ENCODE measurements around the gene ARHGAP22. TPM values are rescaled to one million over a fixed set of nuclear protein-coding genes. Genes with fewer than 3 reads are reported as not detected.

Gene ARHGAP22
- total and polyA plus RNA-seq, 2 experiments from 2014 or later = 4.8 to 10.7 TPM

DNA sequence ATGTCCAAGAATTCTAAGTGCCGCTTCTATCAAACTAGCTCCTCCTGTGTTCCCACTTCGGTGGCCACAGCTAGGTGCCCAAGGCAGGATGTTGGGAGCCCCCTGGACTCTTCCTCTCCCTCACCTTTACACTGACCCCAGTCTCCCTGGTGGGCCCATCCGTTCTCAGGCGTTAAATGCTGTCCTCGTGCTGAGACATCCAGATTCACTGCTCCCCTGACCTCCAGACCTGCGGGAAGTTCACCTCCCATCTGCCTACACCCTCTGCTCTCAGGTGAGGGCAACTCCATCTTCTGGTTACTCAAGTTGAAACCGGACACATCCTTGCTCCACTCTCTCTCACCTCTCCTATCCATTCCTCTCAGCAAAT is 114.3 kb downstream of the ARHGAP22 start:
- ATAC-seq (no peak), DNase-seq (ENCODE audit: low spot score) (no peak)
- Histone ChIP-seq H3K27ac (ENCODE audit: low read depth) (no peak overlapping the region), H3K9me2 (ENCODE audit: insufficient read depth) (no peaks in the 10 kb centered on the region), H3K27me3 (ENCODE audit: insufficient read depth) (no peaks in the 10 kb centered on the region), H3K4me1 (ENCODE audit: insufficient read depth) (peaks cover 2% of the 10 kb centered on the region; the same call in 1 of the 2 replicates), H3K4me3 (no peak overlapping the region), H4K20me1 (replicated peaks; ENCODE audit: insufficient read depth) (peaks cover 8% of the 10 kb centered on the region; the same call in 1 of the 2 replicates), H3K4me2 (no peak overlapping the region), H2AFZ (no peak overlapping the region), H3K79me2 (replicated peaks; ENCODE audit: insufficient read depth) (no peaks in the 10 kb centered on the region; the same call in 1 of the 2 replicates), H3K36me3 (ENCODE audit: insufficient read depth) (no peaks in the 10 kb centered on the region), H3F3A (replicated peaks; ENCODE audit: low read depth) (no peaks in the 10 kb centered on the region)
- no peak overlapping the region for H3K27ac Mint-ChIP-seq
- peaks cover 13% of the 10 kb centered on the region for H3K4me1 Mint-ChIP-seq
- H3K4me3 Mint-ChIP-seq = no peak overlapping the region
- no peaks in the 10 kb centered on the region; the same call in 2 of the 3 replicates for H3K9me3 Mint-ChIP-seq
- H3K27me3 Mint-ChIP-seq (ENCODE audit: insufficient read depth, low read depth, poor library complexity) = peaks cover 5% of the 10 kb centered on the region
- H3K36me3 Mint-ChIP-seq (ENCODE audit: low read depth) = no peaks in the 10 kb centered on the region; the same call in 2 of the 3 replicates
- TF ChIP-seq NANOG (IDR thresholded peaks at IDR 0.05; ENCODE audit: borderline replicate concordance) = no peak
- TF ChIP-seq STAT1 (IDR thresholded peaks at IDR 0.05; ENCODE audit: unreplicated experiment) = no peak
- TF ChIP-seq, protein P1, sequence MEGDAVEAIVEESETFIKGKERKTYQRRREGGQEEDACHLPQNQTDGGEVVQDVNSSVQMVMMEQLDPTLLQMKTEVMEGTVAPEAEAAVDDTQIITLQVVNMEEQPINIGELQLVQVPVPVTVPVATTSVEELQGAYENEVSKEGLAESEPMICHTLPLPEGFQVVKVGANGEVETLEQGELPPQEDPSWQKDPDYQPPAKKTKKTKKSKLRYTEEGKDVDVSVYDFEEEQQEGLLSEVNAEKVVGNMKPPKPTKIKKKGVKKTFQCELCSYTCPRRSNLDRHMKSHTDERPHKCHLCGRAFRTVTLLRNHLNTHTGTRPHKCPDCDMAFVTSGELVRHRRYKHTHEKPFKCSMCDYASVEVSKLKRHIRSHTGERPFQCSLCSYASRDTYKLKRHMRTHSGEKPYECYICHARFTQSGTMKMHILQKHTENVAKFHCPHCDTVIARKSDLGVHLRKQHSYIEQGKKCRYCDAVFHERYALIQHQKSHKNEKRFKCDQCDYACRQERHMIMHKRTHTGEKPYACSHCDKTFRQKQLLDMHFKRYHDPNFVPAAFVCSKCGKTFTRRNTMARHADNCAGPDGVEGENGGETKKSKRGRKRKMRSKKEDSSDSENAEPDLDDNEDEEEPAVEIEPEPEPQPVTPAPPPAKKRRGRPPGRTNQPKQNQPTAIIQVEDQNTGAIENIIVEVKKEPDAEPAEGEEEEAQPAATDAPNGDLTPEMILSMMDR (conservative IDR thresholded peaks at IDR 0.05; ENCODE audit: low read depth in 2 of 2) = no peak
- TF ChIP-seq ZNF114 (CRISPR knock-in tag; IDR thresholded peaks at IDR 0.05) = no peak
- no peak for TF ChIP-seq EZH2 (IDR thresholded peaks at IDR 0.05; ENCODE audit: low read depth, unreplicated experiment)
- no peak for TF ChIP-seq POLR2AphosphoS5 (IDR thresholded peaks at IDR 0.05; ENCODE audit: low read depth)
- TF ChIP-seq EZH2phosphoT487 (IDR thresholded peaks at IDR 0.05; ENCODE audit: unreplicated experiment) = no peak
- TF ChIP-seq, protein P2, sequence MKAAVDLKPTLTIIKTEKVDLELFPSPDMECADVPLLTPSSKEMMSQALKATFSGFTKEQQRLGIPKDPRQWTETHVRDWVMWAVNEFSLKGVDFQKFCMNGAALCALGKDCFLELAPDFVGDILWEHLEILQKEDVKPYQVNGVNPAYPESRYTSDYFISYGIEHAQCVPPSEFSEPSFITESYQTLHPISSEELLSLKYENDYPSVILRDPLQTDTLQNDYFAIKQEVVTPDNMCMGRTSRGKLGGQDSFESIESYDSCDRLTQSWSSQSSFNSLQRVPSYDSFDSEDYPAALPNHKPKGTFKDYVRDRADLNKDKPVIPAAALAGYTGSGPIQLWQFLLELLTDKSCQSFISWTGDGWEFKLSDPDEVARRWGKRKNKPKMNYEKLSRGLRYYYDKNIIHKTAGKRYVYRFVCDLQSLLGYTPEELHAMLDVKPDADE (IDR thresholded peaks at IDR 0.05) = no peak
- TF ChIP-seq, protein P3, sequence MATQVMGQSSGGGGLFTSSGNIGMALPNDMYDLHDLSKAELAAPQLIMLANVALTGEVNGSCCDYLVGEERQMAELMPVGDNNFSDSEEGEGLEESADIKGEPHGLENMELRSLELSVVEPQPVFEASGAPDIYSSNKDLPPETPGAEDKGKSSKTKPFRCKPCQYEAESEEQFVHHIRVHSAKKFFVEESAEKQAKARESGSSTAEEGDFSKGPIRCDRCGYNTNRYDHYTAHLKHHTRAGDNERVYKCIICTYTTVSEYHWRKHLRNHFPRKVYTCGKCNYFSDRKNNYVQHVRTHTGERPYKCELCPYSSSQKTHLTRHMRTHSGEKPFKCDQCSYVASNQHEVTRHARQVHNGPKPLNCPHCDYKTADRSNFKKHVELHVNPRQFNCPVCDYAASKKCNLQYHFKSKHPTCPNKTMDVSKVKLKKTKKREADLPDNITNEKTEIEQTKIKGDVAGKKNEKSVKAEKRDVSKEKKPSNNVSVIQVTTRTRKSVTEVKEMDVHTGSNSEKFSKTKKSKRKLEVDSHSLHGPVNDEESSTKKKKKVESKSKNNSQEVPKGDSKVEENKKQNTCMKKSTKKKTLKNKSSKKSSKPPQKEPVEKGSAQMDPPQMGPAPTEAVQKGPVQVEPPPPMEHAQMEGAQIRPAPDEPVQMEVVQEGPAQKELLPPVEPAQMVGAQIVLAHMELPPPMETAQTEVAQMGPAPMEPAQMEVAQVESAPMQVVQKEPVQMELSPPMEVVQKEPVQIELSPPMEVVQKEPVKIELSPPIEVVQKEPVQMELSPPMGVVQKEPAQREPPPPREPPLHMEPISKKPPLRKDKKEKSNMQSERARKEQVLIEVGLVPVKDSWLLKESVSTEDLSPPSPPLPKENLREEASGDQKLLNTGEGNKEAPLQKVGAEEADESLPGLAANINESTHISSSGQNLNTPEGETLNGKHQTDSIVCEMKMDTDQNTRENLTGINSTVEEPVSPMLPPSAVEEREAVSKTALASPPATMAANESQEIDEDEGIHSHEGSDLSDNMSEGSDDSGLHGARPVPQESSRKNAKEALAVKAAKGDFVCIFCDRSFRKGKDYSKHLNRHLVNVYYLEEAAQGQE (IDR thresholded peaks at IDR 0.05; ENCODE audit: unreplicated experiment) = no peak
- no peak for TF ChIP-seq JUNB (IDR thresholded peaks at IDR 0.05; ENCODE audit: unreplicated experiment)
- TF ChIP-seq, protein P4, sequence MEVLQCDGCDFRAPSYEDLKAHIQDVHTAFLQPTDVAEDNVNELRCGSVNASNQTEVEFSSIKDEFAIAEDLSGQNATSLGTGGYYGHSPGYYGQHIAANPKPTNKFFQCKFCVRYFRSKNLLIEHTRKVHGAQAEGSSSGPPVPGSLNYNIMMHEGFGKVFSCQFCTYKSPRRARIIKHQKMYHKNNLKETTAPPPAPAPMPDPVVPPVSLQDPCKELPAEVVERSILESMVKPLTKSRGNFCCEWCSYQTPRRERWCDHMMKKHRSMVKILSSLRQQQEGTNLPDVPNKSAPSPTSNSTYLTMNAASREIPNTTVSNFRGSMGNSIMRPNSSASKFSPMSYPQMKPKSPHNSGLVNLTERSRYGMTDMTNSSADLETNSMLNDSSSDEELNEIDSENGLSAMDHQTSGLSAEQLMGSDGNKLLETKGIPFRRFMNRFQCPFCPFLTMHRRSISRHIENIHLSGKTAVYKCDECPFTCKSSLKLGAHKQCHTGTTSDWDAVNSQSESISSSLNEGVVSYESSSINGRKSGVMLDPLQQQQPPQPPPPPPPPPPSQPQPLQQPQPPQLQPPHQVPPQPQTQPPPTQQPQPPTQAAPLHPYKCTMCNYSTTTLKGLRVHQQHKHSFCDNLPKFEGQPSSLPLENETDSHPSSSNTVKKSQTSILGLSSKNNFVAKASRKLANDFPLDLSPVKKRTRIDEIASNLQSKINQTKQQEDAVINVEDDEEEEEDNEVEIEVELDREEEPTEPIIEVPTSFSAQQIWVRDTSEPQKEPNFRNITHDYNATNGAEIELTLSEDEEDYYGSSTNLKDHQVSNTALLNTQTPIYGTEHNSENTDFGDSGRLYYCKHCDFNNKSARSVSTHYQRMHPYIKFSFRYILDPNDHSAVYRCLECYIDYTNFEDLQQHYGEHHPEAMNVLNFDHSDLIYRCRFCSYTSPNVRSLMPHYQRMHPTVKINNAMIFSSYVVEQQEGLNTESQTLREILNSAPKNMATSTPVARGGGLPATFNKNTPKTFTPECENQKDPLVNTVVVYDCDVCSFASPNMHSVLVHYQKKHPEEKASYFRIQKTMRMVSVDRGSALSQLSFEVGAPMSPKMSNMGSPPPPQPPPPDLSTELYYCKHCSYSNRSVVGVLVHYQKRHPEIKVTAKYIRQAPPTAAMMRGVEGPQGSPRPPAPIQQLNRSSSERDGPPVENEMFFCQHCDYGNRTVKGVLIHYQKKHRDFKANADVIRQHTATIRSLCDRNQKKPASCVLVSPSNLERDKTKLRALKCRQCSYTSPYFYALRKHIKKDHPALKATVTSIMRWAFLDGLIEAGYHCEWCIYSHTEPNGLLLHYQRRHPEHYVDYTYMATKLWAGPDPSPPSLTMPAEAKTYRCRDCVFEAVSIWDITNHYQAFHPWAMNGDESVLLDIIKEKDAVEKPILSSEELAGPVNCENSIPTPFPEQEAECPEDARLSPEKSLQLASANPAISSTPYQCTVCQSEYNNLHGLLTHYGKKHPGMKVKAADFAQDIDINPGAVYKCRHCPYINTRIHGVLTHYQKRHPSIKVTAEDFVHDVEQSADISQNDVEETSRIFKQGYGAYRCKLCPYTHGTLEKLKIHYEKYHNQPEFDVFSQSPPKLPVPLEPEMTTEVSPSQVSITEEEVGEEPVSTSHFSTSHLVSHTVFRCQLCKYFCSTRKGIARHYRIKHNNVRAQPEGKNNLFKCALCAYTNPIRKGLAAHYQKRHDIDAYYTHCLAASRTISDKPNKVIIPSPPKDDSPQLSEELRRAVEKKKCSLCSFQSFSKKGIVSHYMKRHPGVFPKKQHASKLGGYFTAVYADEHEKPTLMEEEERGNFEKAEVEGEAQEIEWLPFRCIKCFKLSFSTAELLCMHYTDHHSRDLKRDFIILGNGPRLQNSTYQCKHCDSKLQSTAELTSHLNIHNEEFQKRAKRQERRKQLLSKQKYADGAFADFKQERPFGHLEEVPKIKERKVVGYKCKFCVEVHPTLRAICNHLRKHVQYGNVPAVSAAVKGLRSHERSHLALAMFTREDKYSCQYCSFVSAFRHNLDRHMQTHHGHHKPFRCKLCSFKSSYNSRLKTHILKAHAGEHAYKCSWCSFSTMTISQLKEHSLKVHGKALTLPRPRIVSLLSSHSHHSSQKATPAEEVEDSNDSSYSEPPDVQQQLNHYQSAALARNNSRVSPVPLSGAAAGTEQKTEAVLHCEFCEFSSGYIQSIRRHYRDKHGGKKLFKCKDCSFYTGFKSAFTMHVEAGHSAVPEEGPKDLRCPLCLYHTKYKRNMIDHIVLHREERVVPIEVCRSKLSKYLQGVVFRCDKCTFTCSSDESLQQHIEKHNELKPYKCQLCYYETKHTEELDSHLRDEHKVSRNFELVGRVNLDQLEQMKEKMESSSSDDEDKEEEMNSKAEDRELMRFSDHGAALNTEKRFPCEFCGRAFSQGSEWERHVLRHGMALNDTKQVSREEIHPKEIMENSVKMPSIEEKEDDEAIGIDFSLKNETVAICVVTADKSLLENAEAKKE (CRISPR knock-in tag; IDR thresholded peaks at IDR 0.05) = no peak
- no peak for TF ChIP-seq ZNF331 (CRISPR knock-in tag; IDR thresholded peaks at IDR 0.05; ENCODE audit: low read depth)

Data from GM23338 (cell line).